Measurements from ENCODE around the gene ELK3. TPM values are rescaled to one million over a fixed set of nuclear protein-coding genes. Genes with fewer than 3 reads are reported as not detected.

The ELK3 gene
- total and polyA plus RNA-seq, 2 of the 8 experiments (the other 6 are each of a cell fraction or from before 2014, with no cell fraction given) = 3.5 to 14.3 TPM

DNA sequence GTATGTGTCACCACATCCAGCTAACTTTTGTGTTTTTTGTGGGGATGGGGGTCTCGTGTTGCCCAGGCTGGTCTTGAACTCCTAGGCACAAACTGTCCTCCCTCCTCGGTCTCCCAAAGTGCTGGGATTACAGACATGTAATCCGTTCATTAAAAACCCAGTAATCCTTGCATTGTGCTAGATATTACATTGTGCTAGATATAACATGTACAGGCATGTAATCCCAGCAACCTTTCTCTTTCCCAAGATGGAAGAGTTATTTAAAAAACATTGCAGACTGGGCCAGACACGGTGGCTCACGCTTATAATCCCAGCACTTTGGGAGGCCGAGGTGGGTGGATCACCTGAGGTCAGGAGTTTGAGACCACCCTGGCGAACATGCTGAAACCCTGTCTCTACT lies 19.7 kb downstream of the ELK3 start:
- CTCF ChIA-PET (ENCODE audit: partially characterized antibody) = interaction anchor here (1.2 to 5.9 kb wide), 8 partner anchors 13 to 303 kb away, joined by 3 to 40 read pairs (median 16); no protein-coding TSS in a partner anchor

More for the DNA sequence above, 19.7 kb downstream of the ELK3 start:
- Histone ChIP-seq H2AK5ac (ENCODE audit: low read depth, low read length) (no peak overlapping the region), H2BK12ac (ENCODE audit: low read depth, low read length) (no peak overlapping the region), H3K18ac (ENCODE audit: extremely low read depth, low read length) (no peak overlapping the region), H3K9me3 (ENCODE audit: insufficient read depth in 2 of 2, low read depth in 1 of 2, low read length in 1 of 2) (no peaks in the 10 kb centered on the region), H2BK15ac (ENCODE audit: low read length) (no peak overlapping the region), H3K23me2 (ENCODE audit: low read depth, low read length) (no peaks in the 10 kb centered on the region; the same call in 1 of the 2 replicates), H3K27ac (ENCODE audit: low read depth, low read length) (no peak overlapping the region), H2BK20ac (ENCODE audit: low read length) (no peak overlapping the region), H3K36me3 (ENCODE audit: control insufficient read depth in 2 of 4, insufficient read depth in 4 of 4, low read length in 3 of 4) (no peaks in the 10 kb centered on the region), H2BK120ac (replicated peaks; ENCODE audit: low read depth, low read length) (no peak overlapping the region), H2AFZ (ENCODE audit: low read length) (no peak overlapping the region), H3K56ac (replicated peaks; ENCODE audit: insufficient read length, low read depth, low read length) (no peak overlapping the region), H3K9ac (replicated peaks in 1 of 4; ENCODE audit: extremely low read depth in 1 of 4, low read depth in 3 of 4, low read length in 3 of 4) (no peak overlapping the region), H4K20me1 (replicated peaks in 1 of 2; ENCODE audit: control insufficient read depth in 1 of 2, insufficient read depth in 2 of 2, low read length in 2 of 2) (no peaks in the 10 kb centered on the region), H3K79me2 (ENCODE audit: control insufficient read depth in 1 of 2, insufficient read depth in 2 of 2, low read length in 2 of 2) (no peaks in the 10 kb centered on the region), H4K8ac (ENCODE audit: extremely low read depth, insufficient read depth, low read length) (no peak overlapping the region), H4K5ac (ENCODE audit: insufficient read length, low read depth, low read length) (no peak overlapping the region), H2BK5ac (ENCODE audit: low read depth, low read length) (no peak overlapping the region), H3K4me1 (replicated peaks in 1 of 4; ENCODE audit: control insufficient read depth in 3 of 4, insufficient read depth in 4 of 4, low read length in 3 of 4) (peaks cover 0 to 12% (median 9%) of the 10 kb centered on the region in 4 experiments; a peak in 5 of 7 replicates), H3K27me3 (replicated peaks in 1 of 4; ENCODE audit: control insufficient read depth in 3 of 4, extremely low read depth in 1 of 4, insufficient read depth in 3 of 4, low read length in 3 of 4) (no peaks in the 10 kb centered on the region), H3K4me3 (ENCODE audit: extremely low read depth in 1 of 4, insufficient read depth in 2 of 4, low read depth in 3 of 4, low read length in 4 of 4) (no peak overlapping the region), H4K91ac (replicated peaks; ENCODE audit: insufficient read length, low read length) (no peak overlapping the region), H3K14ac (ENCODE audit: insufficient read length) (no peak overlapping the region), H3K4ac (replicated peaks; ENCODE audit: insufficient read length, low read depth, low read length) (no peak overlapping the region), H3K4me2 (ENCODE audit: insufficient read depth in 1 of 2, low read depth in 2 of 2, low read length in 2 of 2) (no peak overlapping the region), H3K23ac (ENCODE audit: insufficient read length) (no peak overlapping the region), H3K79me1 (ENCODE audit: low read depth, low read length) (no peaks in the 10 kb centered on the region)
- FAIRE-seq (no peak), DNase-seq (ENCODE audit: low read depth in 1 of 2, low spot score in 2 of 2) (no peak)
- 84% methylated on average over 7 of the region's 7 CpGs; no CpG with 5 or more reads in 1 of the 2 experiments for WGBS, 2 experiments (ENCODE audit: extremely low coverage in 1 of 2, insufficient coverage in 1 of 2, insufficient read length in 1 of 2, insufficient replicate concordance in 2 of 2, low coverage in 1 of 2, low lambda C conversion rate in 2 of 2, missing lambda C conversion rate in 1 of 2)
- POLR2A ChIA-PET (ENCODE audit: partially characterized antibody) = no interaction called here
- TF ChIP-seq, protein P1, sequence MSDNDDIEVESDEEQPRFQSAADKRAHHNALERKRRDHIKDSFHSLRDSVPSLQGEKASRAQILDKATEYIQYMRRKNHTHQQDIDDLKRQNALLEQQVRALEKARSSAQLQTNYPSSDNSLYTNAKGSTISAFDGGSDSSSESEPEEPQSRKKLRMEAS (IDR thresholded peaks at IDR 0.05) = no peak
- no peak for TF ChIP-seq CTBP2 (IDR thresholded peaks at IDR 0.05; ENCODE audit: borderline replicate concordance, insufficient read depth, insufficient read length, low read length)
- no peak for TF ChIP-seq CEBPB (IDR thresholded peaks at IDR 0.05; ENCODE audit: low read depth, low read length)
- no peak for TF ChIP-seq RFX5 (IDR thresholded peaks at IDR 0.05; ENCODE audit: borderline replicate concordance, low read depth, low read length)
- TF ChIP-seq, protein P2, sequence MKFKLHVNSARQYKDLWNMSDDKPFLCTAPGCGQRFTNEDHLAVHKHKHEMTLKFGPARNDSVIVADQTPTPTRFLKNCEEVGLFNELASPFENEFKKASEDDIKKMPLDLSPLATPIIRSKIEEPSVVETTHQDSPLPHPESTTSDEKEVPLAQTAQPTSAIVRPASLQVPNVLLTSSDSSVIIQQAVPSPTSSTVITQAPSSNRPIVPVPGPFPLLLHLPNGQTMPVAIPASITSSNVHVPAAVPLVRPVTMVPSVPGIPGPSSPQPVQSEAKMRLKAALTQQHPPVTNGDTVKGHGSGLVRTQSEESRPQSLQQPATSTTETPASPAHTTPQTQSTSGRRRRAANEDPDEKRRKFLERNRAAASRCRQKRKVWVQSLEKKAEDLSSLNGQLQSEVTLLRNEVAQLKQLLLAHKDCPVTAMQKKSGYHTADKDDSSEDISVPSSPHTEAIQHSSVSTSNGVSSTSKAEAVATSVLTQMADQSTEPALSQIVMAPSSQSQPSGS (IDR thresholded peaks at IDR 0.05; ENCODE audit: low read length) = no peak
- TF ChIP-seq KDM4A (IDR thresholded peaks at IDR 0.05; ENCODE audit: low read depth, low read length, severe bottlenecking) = no peak
- no peak for TF ChIP-seq POLR2A (IDR thresholded peaks at IDR 0.05; ENCODE audit: control extremely low read depth in 1 of 2, low read depth in 2 of 2, low read length in 2 of 2)
- TF ChIP-seq FOSL1 (IDR thresholded peaks at IDR 0.05; ENCODE audit: insufficient read depth, low read depth, low read length) = no peak
- TF ChIP-seq EZH2 (IDR thresholded peaks at IDR 0.05; ENCODE audit: low read depth, low read length, severe bottlenecking) = no peak
- no peak for TF ChIP-seq ASH2L (IDR thresholded peaks at IDR 0.05; ENCODE audit: low read length)
- no peak for TF ChIP-seq POLR2AphosphoS5 (IDR thresholded peaks at IDR 0.05; ENCODE audit: low read depth, low read length)
